GM12864 (cell line): ENCODE measurements around the gene KCNA1.

Experiments used
- DNase-seq: peaks from one replicate; pipeline ENCODE4 v3.0.0-alpha.2; 2011; ENCODE audit warnings: low read depth
- H3K4me3 ChIP-seq: 2 replicates; pipeline ENCODE4 v1.5.1; 2011; ENCODE audit warnings: mild to moderate bottlenecking, low read depth, low read length, control low read depth
- CTCF ChIP-seq: IDR thresholded peaks from 2 replicates; pipeline ENCODE4 v1.5.1; 2011; ENCODE audit warnings: low read depth, mild to moderate bottlenecking, moderate library complexity, low read length, control low read depth, inconsistent platforms; ENCODE audit errors: missing control alignments

KCNA1 gene

GRCh38 chr12:4947253-4947652 lies 37.5 kb downstream of the KCNA1 start:
- no peak overlapping the region for H3K4me3 ChIP-seq
- TF ChIP-seq CTCF, result no peak
- no peak for DNase-seq

- TF ChIP-seq CTCF, result no peak
- no peak for DNase-seq
- no peak overlapping the region for H3K4me3 ChIP-seq
Measured at GRCh38 chr12:4951083-4951482, 41.4 kb downstream of the KCNA1 start.

GRCh38 chr12:4951601-4952000 lies 41.9 kb downstream of the KCNA1 start:
- DNase-seq, result no peak
- no peak for TF ChIP-seq CTCF
- no peak overlapping the region for H3K4me3 ChIP-seq

- no peak overlapping the region for H3K4me3 ChIP-seq
- DNase-seq, result no peak
- TF ChIP-seq CTCF, result no peak
Measured at GRCh38 chr12:4954621-4955354, 45.1 kb downstream of the KCNA1 start.

- H3K4me3 ChIP-seq, result no peak overlapping the region
- TF ChIP-seq CTCF, result no peak
- DNase-seq, result no peak
Measured at GRCh38 chr12:4956054-4956453, 46.3 kb downstream of the KCNA1 start.

GRCh38 chr12:4956968-4957367 lies 47.3 kb downstream of the KCNA1 start:
- H3K4me3 ChIP-seq, result no peak overlapping the region
- no peak for TF ChIP-seq CTCF
- DNase-seq, result no peak

- TF ChIP-seq CTCF, result no peak
- H3K4me3 ChIP-seq, result no peak overlapping the region
- no peak for DNase-seq
Measured at GRCh38 chr12:4957761-4958160, 48.1 kb downstream of the KCNA1 start.
